Measurements from ENCODE around the gene GLRX. TPM values are rescaled to one million over a fixed set of nuclear protein-coding genes. Genes with fewer than 3 reads are reported as not detected.
"Not testable (repeated sequence)": the region's sequence is repeated elsewhere in the genome, so short reads cannot be mapped to it uniquely, and the experiment has no call there.

Gene GLRX
- total RNA-seq, 4 donors from 2014 or later, result 126 to 311 (median 181) TPM

DNA sequence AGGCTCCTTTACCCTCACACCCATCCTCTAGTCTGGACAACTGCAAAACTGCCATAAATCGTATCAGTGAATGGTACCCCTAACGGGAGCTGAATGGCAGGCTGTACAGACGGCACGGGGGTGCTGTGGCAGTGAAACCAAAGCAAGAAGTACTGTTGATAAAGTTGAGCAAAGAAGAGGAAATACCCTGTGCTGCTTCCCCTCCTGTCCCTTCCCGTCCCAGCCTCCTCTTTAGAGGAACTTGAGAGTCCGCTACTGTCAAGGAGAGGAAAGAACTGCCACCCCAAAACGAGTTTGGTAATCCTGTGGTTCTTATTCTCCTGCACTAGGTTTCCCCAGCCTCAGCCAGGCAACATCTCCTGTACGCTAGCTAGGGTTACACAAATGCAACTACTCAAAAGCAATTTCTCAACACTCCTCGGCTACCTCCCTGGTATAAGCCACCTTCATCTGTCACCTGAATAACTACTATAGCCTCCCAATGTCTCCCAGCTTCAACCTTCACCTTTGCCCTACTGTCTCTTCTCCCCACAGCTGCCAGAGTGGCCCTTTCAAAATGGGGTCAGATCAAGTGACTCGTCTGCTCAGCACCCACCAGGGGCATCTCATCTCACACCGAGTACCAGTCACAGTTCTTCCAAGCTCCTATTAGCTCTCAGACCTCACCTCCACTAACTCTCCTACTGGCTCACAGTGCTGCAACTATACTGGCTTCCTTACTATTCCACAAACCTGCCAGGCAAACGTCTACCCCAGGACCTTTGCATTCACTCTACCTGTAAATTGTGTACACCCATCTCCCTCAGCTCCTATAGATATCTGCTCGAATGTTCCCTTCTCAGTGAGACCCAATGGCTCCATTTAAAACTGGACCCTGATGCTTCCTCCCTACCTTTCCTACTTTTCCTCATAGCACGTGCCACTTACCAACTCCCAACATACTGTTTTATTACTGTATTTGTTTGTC lies 4.1 kb downstream of the GLRX start:
- H3K4me3 ChIP-seq, result peak overlapping the region; percentile 7 to 94 (median 50)
- H3K27ac ChIP-seq, result peak overlapping the region; percentile 14 to 65 (median 52)
- H3K27me3 ChIP-seq, result no peaks in the 10 kb centered on the region
- peak in 2 of 3 donors; percentile 55 to 66 for DNase-seq
- no peaks in the 10 kb centered on the region for H3K9me3 ChIP-seq
- TF ChIP-seq POLR2A (IDR thresholded peaks at IDR 0.05) (no peak), CTCF (IDR thresholded peaks at IDR 0.05) (no peak)
- peaks cover 0 to 21% (median 0%) of the 10 kb centered on the region in 3 donors for H3K36me3 ChIP-seq
- peaks cover 0 to 65% (median 7%) of the 10 kb centered on the region in 4 donors for H3K4me1 ChIP-seq

GRCh38 chr5:95817430-95817829 lies 5.1 kb downstream of the GLRX start:
- TF ChIP-seq CTCF (IDR thresholded peaks at IDR 0.05) (no peak), POLR2A (IDR thresholded peaks at IDR 0.05) (no peak)
- H3K9me3 ChIP-seq, result no peaks in the 10 kb centered on the region
- peak overlapping the region; percentile 14 to 74 (median 55) for H3K27ac ChIP-seq
- peaks cover 0 to 69% (median 7%) of the 10 kb centered on the region in 4 donors for H3K4me1 ChIP-seq
- peak overlapping the region in 2 of 4 donors; percentile 66 to 94 for H3K4me3 ChIP-seq
- peak in 1 of 3 donors; percentile 64 for DNase-seq
- no peaks in the 10 kb centered on the region for H3K27me3 ChIP-seq
- peaks cover 0 to 21% (median 0%) of the 10 kb centered on the region in 3 donors for H3K36me3 ChIP-seq

- peaks cover 0 to 76% (median 7%) of the 10 kb centered on the region in 4 donors for H3K4me1 ChIP-seq
- no peak for DNase-seq
- no peaks in the 10 kb centered on the region for H3K9me3 ChIP-seq
- TF ChIP-seq POLR2A (IDR thresholded peaks at IDR 0.05) (no peak), CTCF (IDR thresholded peaks at IDR 0.05) (no peak)
- H3K4me3 ChIP-seq, result peak overlapping the region in 2 of 4 donors; percentile 66 to 94
- H3K36me3 ChIP-seq, result peaks cover 0 to 21% (median 0%) of the 10 kb centered on the region in 3 donors
- H3K27ac ChIP-seq, result peak overlapping the region; percentile 14 to 74 (median 55)
- H3K27me3 ChIP-seq, result no peaks in the 10 kb centered on the region
Observed at GRCh38 chr5:95816776-95817175, 5.8 kb downstream of the GLRX start.

DNA sequence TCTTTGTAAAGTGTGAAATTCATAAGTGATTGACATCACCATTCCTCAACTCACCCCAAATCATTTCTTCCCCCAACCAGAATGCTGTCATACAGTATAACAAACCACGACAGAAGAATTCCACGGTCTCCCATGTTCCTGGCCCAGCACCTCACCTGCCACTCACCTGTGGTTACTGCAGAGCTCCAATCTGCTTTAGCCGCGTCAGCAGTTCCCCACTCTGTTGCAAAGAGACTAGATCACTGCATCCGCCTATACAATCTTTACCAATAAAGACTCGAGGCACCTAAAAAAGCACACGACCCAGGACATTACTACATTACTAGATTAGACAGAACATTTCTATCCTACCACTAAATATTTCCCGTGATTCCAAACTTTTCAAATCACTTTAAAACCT lies 6.2 kb downstream of the GLRX start:
- Histone ChIP-seq H3K27ac (peak overlapping the region in 1 of 4 donors; percentile 74), H3K4me3 (no peak overlapping the region), H3K27me3 (no peaks in the 10 kb centered on the region), H3K36me3 (peaks cover 0 to 21% (median 0%) of the 10 kb centered on the region in 3 donors), H3K4me1 (peaks cover 0 to 75% (median 7%) of the 10 kb centered on the region in 4 donors), H3K9me3 (no peaks in the 10 kb centered on the region)
- no peak for TF ChIP-seq POLR2A (IDR thresholded peaks at IDR 0.05)
- TF ChIP-seq CTCF (IDR thresholded peaks at IDR 0.05), result no peak
- DNase-seq, result no peak

- DNase-seq, result no peak
- H3K36me3 ChIP-seq, result peaks cover 0 to 21% (median 0%) of the 10 kb centered on the region in 3 donors
- peaks cover 3 to 74% (median 7%) of the 10 kb centered on the region in 4 donors for H3K4me1 ChIP-seq
Observed at GRCh38 chr5:95815155-95815729, 7.3 kb downstream of the GLRX start.

DNA sequence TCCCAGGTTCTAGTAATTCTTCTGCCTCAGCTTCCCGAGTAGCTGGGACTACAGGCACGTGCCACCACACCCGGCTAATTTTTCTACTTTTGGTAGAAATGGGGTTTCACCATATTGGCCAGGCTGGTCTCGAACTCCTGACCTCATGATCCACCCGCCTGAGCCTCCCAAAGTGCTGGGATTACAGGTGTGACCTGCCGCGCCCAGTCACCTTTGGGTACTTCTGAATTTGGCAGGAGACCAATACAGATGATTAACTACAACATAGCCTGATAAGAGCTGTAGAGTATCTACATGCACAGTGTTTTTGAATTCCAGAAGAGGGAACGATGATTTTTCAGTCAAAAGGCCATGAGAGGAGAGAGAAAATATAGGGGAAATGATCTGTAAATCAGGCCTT lies 9.5 kb downstream of the GLRX start:
- not testable (repeated sequence) for H3K27me3 ChIP-seq, H3K9me3 ChIP-seq, H3K4me3 ChIP-seq
- Histone ChIP-seq H3K27ac (peak overlapping the region in 1 of 4 donors; percentile 38), H3K4me1 (peaks cover 10 to 80% (median 16%) of the 10 kb centered on the region in 4 donors), H3K36me3 (peaks cover 0 to 21% (median 0%) of the 10 kb centered on the region in 3 donors)
- DNase-seq, result peak in 1 of 3 donors; percentile 65

More at GRCh38 chr5:95815155-95815729, 7.3 kb downstream of the GLRX start:
- Histone ChIP-seq H3K27ac (peak overlapping the region in 1 of 4 donors; percentile 5), H3K27me3 (no peaks in the 10 kb centered on the region), H3K4me3 (no peak overlapping the region), H3K9me3 (no peaks in the 10 kb centered on the region)
- no peak for TF ChIP-seq POLR2A (IDR thresholded peaks at IDR 0.05)
- TF ChIP-seq CTCF (IDR thresholded peaks at IDR 0.05), result no peak

All from Peyer's patch (tissue), 4 donors.